Activated CD8-positive, alpha-beta memory T cell treated with anti-CD3 and anti-CD28 coated beads for 36 hours (primary cell): ENCODE measurements around the gene IL36G. TPM values are rescaled to one million over a fixed set of nuclear protein-coding genes. Genes with fewer than 3 reads are reported as not detected.

ENCODE experiments used
- CTCF ChIA-PET: fragments of 350-600 bp; sonication (Branson Sonifier 250); formaldehyde crosslinking; loops from one replicate; lab custom pipeline; 2021; ENCODE audit warnings: antibody characterized with exemption; lab: Charles Lee
- POLR2A ChIA-PET: fragments of 350-600 bp; sonication (Branson Sonifier 250); formaldehyde crosslinking; loops from one replicate; lab custom pipeline; 2021; ENCODE audit warnings: antibody characterized with exemption; lab: Charles Lee
- total RNA-seq, 2 experiments: library from RNA; stranded (reverse); gene quantifications; one replicate each; pipeline ENCODE4 v1.2.3, GENCODE V29; 2021

The IL36G gene
- total RNA-seq, 2 experiments from 2014 or later, result not detected

DNA sequence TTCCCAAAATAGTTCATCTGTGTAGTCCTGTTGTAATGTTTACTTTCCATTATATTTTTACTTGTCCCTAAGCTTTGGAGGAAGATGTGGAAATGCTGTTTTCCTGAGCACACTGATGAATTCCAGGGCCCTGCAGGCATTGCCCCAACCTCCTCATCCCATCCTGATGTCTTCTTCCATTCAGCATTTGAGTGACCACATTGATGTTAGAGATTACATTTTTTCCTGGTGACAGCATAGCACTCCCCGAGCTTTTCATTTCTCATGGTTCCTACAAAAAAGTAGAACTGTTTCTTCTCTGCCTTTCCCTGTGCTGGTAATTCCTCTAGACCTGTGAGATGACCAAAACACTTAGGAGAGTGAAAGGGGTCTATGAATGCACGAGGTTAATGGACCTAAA, 32.3 kb downstream of the IL36G start:
- POLR2A ChIA-PET, result no interaction called here
- CTCF ChIA-PET, result interaction anchor here (0.6 kb wide), 1 partner anchor 78 kb away, joined by 3 read pairs; no protein-coding TSS in a partner anchor

DNA sequence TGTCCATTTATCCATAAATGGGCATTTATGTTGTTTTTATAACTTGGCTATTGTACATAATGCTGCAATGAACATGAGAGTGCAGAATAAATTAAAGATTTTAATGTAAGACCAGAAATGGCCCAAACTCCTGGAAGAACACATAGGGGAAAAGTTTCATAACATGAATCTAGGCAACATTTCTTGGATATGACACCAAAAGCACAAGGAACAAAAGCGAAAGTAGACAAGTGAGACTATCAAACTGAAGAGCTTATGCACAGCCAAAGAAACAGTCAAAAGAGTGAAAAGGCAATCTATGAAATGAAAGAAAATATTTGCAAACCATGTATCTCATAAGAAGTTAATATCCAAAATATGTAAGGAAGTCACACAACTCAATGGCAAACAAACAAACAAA, 33.3 kb downstream of the IL36G start:
- POLR2A ChIA-PET, result no interaction called here

DNA sequence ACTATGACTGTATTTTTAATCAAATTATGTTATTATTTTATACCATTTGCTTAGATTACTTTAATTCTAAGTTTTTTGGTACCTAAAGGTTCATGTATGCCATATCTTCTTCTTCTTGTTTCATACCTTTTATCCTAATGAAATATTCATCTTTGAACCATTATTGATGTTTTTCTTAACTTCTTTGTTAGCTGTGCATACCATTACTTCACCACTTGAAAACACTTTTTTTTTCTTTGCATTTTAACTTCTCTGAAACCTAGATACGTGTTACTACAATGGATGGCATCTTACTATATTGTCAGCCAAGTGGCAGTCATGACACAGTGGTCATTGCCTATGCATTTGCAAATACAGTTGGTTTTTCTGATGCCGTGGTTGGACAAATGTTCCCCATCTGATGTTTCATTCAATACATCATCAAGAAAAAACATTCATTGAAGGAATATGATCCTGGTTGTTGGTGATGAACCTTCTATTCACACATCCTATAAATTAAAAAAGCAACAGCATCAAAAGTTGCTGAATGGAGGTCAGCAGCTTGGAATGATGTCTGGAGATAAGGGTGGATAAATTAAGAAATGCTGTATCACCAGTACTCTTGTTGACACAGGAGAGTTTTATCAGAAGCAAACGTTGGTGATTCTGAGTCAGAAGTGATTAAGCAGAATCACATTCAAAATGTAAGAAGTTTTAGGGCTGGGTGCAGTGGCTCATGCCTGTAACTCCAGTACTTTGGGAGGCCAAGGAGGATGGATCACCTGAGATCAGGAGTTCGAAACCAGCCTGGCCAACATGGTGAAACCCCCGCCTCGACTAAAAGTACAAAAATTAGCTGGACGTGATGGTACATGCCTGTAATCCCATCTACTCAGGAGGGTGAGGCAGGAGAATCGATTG, 34.9 kb downstream of the IL36G start:
- CTCF ChIA-PET, result no interaction called here
- POLR2A ChIA-PET, result no interaction called here

More for the DNA sequence above, 33.3 kb downstream of the IL36G start:
- CTCF ChIA-PET, result no interaction called here

DNA sequence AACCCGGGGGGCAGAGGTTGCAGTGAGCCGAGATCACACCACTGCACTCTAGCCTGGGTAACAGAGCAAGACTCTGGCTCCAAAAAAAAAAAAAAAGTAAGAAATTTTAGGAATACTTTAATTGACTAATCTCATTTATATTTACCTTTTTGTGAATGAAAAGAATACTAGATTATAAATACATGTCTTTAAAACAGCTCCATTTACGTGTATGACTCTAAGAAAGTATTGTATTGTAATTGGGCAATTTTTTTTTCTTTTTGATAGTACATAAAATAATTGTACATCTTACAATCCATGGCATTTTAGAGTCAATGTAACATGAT, 35.5 kb downstream of the IL36G start:
- CTCF ChIA-PET, result interaction anchor here (0.7 kb wide), 1 partner anchor 124 kb away, joined by 3 read pairs; no protein-coding TSS in a partner anchor
- POLR2A ChIA-PET, result no interaction called here

DNA sequence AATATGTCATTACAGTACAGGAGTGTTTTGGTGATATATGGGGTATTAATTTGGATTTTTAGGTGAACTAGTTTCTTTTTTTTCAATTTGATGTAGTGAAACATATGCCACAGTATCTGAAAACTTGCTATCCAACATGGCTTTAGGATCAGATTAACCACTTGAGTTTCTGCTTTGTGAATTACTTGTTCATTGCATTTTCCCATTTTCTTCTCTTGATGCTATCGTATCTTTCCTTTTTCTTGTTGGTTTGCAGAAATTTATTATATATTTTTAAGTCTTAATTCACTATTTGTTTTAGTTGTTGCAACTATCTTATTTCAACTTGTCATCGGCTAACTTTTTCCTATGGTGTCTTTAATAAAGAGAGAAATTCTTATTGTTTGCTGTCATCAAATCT, 36.3 kb downstream of the IL36G start:
- ChIA-PET CTCF (no interaction called here), POLR2A (no interaction called here)

DNA sequence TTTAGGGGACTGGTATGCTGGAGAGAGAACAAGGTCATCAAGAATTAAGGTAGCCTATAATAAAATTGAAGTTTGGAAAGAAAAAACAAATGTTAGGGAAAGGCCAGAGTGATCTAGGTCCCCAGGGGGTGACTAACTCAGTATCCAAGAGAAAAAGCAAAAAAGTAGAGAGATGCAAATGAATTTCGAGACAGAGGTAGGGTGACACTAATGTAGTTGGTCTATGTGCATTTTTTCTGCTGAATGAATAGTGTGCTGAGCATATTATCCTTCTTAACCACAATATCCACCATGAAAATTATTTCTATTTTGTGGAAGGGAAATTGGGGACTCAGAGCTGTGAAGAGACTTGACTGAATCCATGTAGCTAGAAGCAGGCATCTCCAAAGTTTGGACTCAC, 37.2 kb downstream of the IL36G start:
- ChIA-PET CTCF (no interaction called here), POLR2A (no interaction called here)

DNA sequence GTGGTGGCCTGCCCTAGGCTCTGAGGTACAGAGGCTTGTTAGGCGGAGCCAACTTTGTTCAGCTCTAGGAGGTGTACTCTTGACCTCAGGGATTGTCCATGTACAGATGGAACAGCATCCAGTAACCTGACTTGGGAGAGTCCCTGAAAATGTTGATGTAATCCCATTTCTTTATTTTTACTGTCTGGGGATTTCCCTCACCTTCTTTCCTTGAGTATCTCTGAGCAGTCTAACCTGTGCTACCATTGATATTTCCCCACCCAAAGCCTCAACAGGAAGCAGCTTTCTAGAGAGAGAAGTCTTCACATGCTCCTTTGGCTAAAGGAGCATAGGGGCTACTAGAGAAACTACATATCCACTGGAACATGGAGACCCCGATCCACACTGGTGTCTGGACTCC, 37.8 kb downstream of the IL36G start:
- ChIA-PET POLR2A (no interaction called here), CTCF (no interaction called here)

DNA sequence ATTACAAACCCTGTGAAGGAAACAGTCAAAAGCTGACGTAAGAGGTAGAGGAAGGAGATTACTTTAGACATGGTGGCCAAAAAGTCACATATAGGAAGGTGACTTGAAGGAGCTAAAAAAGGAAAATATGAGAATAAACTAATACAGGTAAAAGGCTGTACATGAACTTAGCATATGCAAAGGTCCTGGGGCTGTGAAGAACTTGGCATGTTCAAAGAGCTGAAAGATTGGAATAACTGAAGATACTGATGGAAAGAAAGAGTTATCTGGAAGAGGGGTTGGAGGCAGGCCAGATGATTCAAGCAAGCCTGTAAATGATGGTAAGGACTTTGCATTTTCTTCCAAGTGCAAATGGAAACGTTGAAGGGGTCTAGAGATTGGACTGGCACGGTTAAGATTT, 40.7 kb downstream of the IL36G start:
- ChIA-PET POLR2A (no interaction called here), CTCF (no interaction called here)

DNA sequence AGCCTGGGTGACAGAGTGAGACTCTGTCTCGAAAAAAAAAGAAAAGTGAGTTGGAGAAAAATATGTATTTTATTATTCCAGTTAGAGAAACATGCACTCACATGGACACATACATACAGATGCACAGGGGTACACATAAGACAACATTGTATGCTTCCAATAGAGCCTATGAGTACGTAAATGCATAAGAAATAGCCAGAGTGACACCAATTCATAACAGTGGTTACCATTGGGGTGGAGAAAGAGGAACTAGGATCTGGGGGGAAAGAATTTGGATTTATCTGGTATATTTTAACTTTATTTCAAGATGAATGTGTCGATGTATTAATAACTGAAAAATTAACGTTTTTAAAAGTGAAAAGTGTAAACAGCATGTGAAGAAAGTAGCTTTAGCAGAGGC, 43.5 kb downstream of the IL36G start:
- POLR2A ChIA-PET, result no interaction called here
- CTCF ChIA-PET, result no interaction called here

DNA sequence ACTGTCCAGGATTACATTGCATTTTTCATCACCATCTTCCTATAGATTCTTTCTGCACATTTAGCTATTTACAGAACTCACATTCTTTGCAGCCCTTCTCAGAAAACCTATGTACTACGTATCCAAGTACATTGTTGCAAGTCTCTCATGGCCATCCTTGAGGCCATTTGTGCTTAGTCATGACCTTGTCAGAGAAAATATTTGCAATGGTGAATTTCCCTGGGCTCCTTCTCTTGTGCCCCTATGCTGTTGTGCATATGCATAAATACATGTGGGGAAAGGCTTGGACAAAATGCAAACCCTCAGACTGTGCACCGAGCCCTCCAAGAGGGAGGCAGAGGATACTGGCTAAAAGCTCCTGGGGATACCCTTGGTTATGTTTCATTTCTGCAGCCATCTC, 47.0 kb downstream of the IL36G start:
- POLR2A ChIA-PET, result no interaction called here
- CTCF ChIA-PET, result interaction anchor here (0.6 kb wide), 1 partner anchor 62 kb away, joined by 4 read pairs; no protein-coding TSS in a partner anchor

DNA sequence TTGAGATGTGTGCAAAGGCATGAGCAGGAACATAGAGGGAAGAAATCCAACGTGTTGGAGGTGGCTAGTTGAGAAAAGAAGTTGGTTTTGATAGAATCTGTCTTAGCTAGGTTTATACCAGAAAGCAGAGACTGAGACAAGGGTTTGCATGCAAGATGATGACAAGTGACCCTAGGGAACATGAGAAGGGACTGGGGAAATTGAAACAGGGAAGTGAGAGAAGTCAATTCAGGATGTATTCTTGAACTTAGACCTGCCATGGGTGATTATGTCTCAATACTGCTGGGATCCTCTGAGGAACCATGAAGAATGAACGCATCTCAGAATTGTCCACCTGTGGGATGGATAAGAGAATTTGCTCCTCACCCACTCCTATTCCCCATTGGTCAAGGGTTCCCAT, 47.9 kb downstream of the IL36G start:
- ChIA-PET CTCF (no interaction called here), POLR2A (no interaction called here)

DNA sequence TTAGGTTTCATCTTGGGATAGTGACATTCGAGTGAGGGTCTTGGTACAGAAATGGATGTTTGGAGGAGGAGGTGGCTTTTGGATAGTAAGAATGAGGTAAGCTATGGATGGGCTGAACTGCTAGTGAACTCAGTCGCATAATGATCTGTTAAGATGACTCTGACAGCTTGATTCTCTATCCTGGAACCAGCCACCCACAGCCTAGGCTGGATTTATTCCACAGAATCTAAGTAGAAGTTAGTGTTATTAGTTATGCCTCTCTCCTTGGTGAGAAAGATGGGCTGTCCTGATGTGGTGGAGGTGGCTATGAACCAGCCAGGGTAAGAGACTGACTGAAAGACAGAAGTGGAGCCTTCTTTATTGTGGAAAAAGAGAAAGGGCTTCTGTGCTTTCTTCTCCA, 49.9 kb downstream of the IL36G start:
- ChIA-PET CTCF (no interaction called here), POLR2A (no interaction called here)

DNA sequence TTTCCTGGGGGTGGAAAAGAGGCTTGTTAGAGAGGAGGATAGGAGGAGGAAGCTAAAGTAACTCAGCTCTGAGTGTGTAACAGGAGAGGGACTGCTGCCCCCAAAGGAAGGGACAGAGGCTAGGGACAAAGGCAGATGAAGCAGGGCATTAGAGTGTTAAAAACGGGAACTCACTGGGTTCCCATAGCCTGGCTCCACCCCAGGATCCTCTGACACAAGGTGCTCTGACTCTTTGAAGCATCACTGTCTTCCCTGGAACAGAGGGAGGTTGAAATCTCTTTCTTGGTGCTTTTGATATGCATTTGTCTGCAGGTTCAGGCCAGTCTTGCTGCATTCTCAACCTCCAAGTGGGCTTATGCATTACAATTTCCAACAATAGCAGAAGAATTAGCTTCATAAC, 50.3 kb downstream of the IL36G start:
- ChIA-PET CTCF (no interaction called here), POLR2A (no interaction called here)

DNA sequence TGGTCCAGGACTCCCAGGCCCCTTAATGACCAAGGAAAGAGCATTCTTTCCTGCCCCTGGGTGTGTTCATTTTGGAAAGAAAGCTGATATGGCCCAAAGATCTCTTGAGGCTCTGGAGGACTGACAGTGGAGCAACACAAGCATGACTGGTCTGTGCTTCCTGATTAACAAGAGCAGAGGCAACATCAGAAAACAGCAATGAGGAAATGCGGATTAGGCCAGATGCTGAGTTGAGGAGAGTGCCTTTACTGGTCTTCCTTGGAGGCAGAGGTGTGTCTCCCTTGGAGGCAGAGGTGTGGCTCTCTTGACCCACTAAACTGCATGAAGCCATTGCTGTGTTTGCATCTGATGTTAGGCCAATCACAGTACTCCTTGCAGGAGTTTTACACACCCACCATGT, 54.9 kb downstream of the IL36G start:
- ChIA-PET POLR2A (no interaction called here), CTCF (no interaction called here)

DNA sequence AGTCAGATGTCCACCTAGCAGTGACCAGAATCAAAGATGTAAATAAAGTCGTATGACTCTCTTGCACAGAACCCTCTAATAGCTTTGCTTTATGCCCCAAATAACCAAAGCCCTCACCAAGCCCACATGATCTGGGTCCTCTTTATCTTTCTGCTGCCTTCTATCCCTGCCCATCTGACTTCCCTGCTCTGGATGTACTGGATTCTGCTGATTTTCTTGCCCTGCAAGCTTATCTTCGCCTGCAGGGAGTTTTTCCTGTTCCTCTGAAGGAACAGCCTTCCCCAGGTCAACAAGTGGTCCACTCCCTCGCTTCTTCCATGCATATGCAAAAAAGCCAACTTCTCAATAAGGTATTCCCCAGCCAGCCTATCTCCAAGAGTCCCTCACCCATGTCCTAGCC, 56.2 kb downstream of the IL36G start:
- CTCF ChIA-PET, result no interaction called here

More for the DNA sequence above, 56.2 kb downstream of the IL36G start:
- POLR2A ChIA-PET, result no interaction called here

Other genes with a start within 250 kb of the IL36G start
- gene CKAP2L, start 213.4 kb upstream of the IL36G start, total RNA-seq, result 10 to 100 TPM; 23.0 TPM
- 1 to 10 TPM; 3.3 to 3.9 TPM for gene IL1A, start 193.5 kb upstream of the IL36G start, total RNA-seq
- not detected for gene IL1B, start 141.2 kb upstream of the IL36G start, total RNA-seq
- not detected for gene IL37, start 66.8 kb upstream of the IL36G start, total RNA-seq
- not detected for gene IL36A, start 27.5 kb downstream of the IL36G start, total RNA-seq
- not detected for gene IL36B, start 74.9 kb downstream of the IL36G start, total RNA-seq
- gene IL36RN, start 81.2 kb downstream of the IL36G start, total RNA-seq, result not detected
- gene IL1F10, start 90.0 kb downstream of the IL36G start, total RNA-seq, result not detected
- under 1 TPM; 0.78 to 0.91 TPM for gene IL1RN, start 149.6 kb downstream of the IL36G start, total RNA-seq
- 100 to 1,000 TPM; 222 to 224 TPM for gene PSD4, start 196.0 kb downstream of the IL36G start, total RNA-seq